Activated naive CD4-positive, alpha-beta T cell treated with anti-CD3 and anti-CD28 coated beads, Interleukin-2, amount 50 U/mL, for 24 hours (primary cell): Measurements from ENCODE around the gene HOOK2.
A peak's percentile ranks its signal among the peaks of the same experiment; 100 is the strongest.

Source experiments
- H3K27ac Mint-ChIP-seq: one replicate; pipeline ENCODE4 v1.8.0; 2021; ENCODE audit warnings: mild to moderate bottlenecking, mixed read lengths
- H3K27me3 Mint-ChIP-seq: one replicate; pipeline ENCODE4 v1.8.0; 2021; ENCODE audit warnings: mixed read lengths
- H3K36me3 Mint-ChIP-seq: one replicate; pipeline ENCODE4 v1.8.0; 2021; ENCODE audit warnings: mixed read lengths
- H3K4me1 Mint-ChIP-seq: one replicate; pipeline ENCODE4 v1.8.0; 2021; ENCODE audit warnings: mixed read lengths
- H3K4me3 Mint-ChIP-seq: one replicate; pipeline ENCODE4 v1.8.0; 2021; ENCODE audit warnings: mild to moderate bottlenecking, mixed read lengths
- H3K9me3 Mint-ChIP-seq: one replicate; pipeline ENCODE4 v1.8.0; 2021; ENCODE audit warnings: mixed read lengths

Gene HOOK2

DNA sequence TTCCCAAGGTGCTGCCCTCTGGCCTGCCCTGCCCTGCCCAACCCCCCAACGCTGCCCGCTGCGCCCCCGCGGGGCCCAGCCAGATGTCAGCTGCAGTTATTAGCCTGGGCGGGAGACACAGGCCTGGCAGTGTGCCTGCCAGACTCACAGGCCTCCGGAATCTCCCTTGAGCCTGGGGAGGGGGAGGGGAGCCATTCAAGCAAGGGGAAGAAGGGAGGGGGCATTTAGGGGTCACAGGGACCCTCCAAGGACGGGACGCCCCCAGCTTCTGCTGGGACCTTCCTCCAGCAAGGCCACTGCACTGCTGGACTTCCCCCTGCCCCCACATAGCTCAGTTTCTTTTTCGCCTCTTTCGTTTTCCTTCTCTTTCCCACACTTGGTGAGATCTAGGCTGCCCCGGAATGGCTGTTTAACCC is 13.3 kb upstream of the HOOK2 start:
- Mint-ChIP-seq H3K27ac (peak overlapping the region; percentile 83), H3K36me3 (peaks cover 2% of the 10 kb centered on the region), H3K4me1 (peaks cover 17% of the 10 kb centered on the region), H3K27me3 (no peaks in the 10 kb centered on the region), H3K9me3 (no peaks in the 10 kb centered on the region), H3K4me3 (peak overlapping the region; percentile 74)

DNA sequence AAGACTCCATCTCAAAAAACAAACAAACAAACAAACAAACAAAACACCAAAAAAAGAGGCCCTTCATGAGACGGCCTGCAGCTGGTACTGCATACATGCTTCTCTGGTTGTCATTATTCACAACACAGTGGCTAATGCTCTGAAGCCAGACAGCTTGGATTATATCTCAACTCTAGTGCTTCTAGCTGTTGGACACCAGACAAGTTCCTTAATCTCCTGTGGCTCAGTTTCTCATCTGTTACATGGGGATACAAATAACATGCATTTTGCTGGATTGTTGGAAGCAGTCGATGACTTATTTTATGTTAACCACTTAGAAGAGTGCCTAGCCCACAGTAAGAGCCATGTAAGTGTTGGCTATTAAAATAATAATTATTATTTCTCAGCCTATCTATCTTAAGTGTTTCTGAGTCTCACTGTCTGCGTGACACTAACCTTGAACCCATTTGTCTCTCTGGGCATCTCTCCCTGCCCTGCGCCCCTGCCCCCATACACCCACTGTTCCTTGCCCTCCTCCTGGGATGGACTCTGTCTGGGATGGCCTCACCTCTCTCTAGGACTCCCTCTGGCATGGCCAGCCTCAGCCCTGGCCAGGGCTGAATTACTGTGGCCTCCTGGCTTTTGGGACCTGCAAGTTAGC is 12.8 kb upstream of the HOOK2 start:
- Mint-ChIP-seq H3K4me1 (peaks cover 21% of the 10 kb centered on the region), H3K27ac (peak overlapping the region; percentile 30), H3K4me3 (no peak overlapping the region), H3K36me3 (no peaks in the 10 kb centered on the region), H3K9me3 (no peaks in the 10 kb centered on the region), H3K27me3 (no peaks in the 10 kb centered on the region)

DNA sequence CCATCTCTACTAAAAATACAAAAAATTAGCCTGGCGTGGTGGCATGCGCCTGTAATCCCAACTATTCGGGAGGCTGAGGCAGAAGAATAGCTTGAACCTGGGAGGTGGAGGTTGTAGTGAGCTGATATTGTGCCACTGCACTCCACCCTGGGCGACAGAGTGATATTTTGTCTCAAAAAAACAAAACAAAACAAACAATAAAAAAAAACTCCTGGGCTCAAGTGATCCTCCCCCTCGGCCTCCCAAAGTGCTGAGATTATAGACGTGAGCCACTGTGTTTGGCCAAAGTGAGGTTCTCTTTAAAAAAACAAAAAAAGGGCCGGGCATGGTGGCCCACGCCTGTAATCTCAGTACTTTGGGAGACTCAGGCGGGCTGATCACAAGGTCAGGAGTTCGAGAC is 12.1 kb upstream of the HOOK2 start:
- Mint-ChIP-seq H3K4me3 (no peak overlapping the region), H3K36me3 (no peaks in the 10 kb centered on the region), H3K9me3 (no peaks in the 10 kb centered on the region), H3K27ac (no peak overlapping the region), H3K27me3 (no peaks in the 10 kb centered on the region), H3K4me1 (peaks cover 21% of the 10 kb centered on the region)

DNA sequence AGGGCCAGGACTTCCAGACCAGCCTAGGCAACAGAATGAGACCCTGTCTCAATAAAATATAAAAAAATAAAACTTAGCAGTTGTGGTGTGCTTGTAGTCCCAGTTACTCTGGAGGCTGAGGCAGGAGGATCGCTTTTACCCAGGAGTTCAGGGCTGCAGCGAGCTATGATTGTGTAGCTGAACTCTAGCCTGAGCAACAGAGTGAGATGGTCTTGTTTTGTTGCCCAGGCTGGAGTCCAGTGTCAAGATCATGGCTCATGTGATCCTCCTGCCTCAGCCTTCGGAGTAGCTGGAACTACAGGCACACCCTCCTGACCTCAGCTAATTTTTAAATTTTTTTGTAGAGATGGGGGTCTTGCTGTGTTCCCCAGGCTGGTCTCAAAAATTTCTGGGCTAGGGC is 11.6 kb upstream of the HOOK2 start:
- peaks cover 25% of the 10 kb centered on the region for H3K4me1 Mint-ChIP-seq
- no peaks in the 10 kb centered on the region for H3K9me3 Mint-ChIP-seq
- no peaks in the 10 kb centered on the region for H3K36me3 Mint-ChIP-seq
- no peak overlapping the region for H3K4me3 Mint-ChIP-seq
- no peaks in the 10 kb centered on the region for H3K27me3 Mint-ChIP-seq
- no peak overlapping the region for H3K27ac Mint-ChIP-seq

DNA sequence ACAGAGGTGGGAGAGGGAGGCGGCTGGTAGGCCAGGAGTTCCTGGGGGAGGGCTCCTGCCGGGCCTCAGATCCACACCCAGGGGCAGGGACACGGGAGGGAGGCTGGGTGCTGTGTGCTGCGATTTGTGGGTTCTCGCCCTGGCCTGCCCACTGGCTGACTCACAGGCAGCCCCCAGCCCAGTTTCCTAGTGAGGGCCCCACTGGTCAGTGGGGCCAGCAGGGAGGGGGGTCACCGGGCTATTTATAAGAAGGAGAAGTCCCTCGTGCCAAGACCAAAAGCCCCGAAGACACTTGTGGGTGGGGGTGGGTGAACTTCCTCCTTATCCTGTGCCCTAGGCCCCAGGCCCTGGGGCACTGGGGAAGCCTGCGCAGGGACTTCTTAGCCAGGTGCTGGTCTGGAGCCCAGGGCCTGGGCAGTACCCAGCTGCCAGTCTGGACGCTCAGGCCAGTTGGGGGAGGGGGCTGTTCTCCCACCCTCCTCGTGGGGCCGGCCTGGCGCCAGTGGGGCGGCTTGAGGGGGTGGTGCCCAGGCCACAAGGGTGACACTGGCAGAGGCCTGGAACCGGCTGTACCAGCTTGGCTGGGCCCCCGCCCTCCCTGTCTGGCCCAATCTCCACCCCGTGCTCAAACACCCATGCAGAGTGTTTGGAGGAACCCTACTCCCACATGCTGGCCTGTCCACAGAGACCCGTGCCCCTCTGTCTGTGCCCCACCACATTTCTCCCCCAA is 11.0 kb upstream of the HOOK2 start:
- no peak overlapping the region for H3K4me3 Mint-ChIP-seq
- no peaks in the 10 kb centered on the region for H3K9me3 Mint-ChIP-seq
- no peaks in the 10 kb centered on the region for H3K27me3 Mint-ChIP-seq
- peak overlapping the region; percentile 24 for H3K27ac Mint-ChIP-seq
- H3K36me3 Mint-ChIP-seq = no peaks in the 10 kb centered on the region
- peaks cover 31% of the 10 kb centered on the region for H3K4me1 Mint-ChIP-seq

DNA sequence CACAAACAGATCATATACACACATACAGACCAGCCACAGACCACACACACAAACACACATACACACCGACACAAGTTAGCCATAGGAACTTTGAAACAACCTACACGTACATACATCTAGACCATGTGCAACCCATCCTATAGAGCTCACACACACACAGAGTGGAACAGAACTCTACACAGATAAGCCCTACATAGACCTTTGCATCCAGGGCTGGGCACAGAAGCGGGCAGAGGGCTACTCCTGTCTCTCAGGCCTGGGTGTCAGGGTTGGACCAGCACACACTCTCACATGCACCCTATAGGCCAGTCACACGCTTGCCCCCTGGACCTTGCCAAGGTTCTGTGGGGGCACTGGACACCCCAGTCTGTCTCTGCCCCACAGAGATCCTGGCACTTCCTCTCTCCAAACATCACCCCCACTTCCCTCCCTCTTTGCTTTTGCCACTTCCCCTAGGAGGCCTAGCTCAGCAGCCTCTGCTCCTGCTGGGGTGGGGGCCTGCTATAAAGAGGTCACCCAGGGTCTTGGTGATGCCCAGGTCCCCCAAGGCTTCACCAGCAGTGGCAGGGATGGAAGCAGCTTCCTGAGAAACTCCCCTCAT is 10.2 kb upstream of the HOOK2 start:
- Mint-ChIP-seq H3K4me3 (no peak overlapping the region), H3K27me3 (no peaks in the 10 kb centered on the region), H3K4me1 (peaks cover 26% of the 10 kb centered on the region), H3K36me3 (no peaks in the 10 kb centered on the region), H3K27ac (no peak overlapping the region), H3K9me3 (no peaks in the 10 kb centered on the region)

DNA sequence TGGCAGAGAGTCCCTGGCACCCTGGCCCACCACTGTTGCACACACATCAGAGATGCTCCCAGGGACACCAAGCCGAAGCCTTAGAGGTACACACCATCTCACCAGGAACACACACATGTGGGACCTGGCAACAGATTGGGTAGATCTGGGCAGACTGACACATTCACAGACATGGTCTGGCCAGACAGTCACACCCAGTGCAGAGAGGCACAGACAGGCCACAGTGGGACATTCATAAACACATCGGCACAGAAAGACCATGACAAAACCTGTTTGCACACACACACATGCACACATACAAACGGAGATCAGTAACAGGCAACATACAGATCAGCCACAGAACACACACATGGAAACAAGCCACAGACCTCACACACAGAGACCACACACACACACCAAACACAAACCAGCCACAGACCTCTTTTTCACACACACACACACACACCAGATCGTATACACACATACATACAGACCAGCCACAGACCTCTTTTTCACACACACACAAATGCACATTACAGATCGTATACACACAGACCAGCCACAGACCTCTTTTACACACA is 9.6 kb upstream of the HOOK2 start:
- Mint-ChIP-seq H3K27ac (no peak overlapping the region), H3K27me3 (no peaks in the 10 kb centered on the region), H3K36me3 (no peaks in the 10 kb centered on the region), H3K4me3 (no peak overlapping the region), H3K4me1 (peaks cover 21% of the 10 kb centered on the region), H3K9me3 (no peaks in the 10 kb centered on the region)

DNA sequence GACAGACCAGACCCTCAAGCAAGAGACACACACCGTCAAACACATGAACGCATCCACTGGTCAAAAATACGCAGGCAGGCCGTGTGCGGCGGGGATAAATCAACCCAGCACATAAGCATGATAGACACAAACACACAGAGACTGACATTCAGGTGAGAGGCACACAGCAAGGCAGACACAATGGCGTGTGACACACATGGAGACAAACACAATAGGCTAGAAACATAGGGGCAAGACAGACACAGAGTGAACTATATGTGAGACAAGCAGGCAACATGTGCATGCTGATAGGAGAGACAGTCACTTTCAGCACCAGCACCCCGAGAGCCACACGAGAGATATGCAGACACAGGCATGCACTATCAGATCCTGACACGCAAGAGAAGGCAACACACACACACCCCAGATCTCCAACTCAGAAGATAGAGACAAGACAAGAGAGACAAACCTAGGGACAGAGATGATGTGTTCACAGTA is 9.1 kb upstream of the HOOK2 start:
- Mint-ChIP-seq H3K27me3 (no peaks in the 10 kb centered on the region), H3K9me3 (no peaks in the 10 kb centered on the region)

DNA sequence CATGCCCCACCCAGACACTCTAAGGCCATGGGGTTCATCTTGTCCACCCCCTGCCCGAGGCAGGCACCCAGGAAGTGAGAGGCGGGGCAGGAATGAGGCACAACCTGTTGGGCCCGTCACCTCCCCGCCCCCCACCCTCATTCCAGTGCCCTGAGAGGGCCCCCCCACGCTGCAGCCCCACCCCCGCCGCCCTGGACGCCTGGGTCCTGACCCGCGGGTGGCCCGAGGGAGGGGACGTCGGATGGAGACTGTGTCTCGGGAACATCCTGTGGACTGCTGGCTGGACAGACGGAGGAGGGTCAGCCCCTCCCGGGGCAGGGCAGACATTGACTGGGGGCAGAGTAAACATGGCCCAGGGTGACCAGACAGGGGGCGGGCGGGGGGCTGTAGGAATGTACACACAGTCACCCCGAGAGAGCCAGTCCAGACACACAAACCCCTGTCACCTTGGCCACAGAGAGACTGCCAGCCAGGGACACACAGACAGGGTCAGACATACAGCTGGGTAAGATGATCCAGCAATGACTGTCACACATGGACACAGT is 8.6 kb upstream of the HOOK2 start:
- Mint-ChIP-seq H3K36me3 (no peaks in the 10 kb centered on the region), H3K27me3 (no peaks in the 10 kb centered on the region), H3K4me3 (peak overlapping the region; percentile 64), H3K9me3 (no peaks in the 10 kb centered on the region), H3K4me1 (peaks cover 23% of the 10 kb centered on the region), H3K27ac (peak overlapping the region; percentile 69)

More for the DNA sequence above, 9.1 kb upstream of the HOOK2 start:
- Mint-ChIP-seq H3K4me1 (peaks cover 23% of the 10 kb centered on the region), H3K36me3 (no peaks in the 10 kb centered on the region), H3K27ac (no peak overlapping the region), H3K4me3 (no peak overlapping the region)

DNA sequence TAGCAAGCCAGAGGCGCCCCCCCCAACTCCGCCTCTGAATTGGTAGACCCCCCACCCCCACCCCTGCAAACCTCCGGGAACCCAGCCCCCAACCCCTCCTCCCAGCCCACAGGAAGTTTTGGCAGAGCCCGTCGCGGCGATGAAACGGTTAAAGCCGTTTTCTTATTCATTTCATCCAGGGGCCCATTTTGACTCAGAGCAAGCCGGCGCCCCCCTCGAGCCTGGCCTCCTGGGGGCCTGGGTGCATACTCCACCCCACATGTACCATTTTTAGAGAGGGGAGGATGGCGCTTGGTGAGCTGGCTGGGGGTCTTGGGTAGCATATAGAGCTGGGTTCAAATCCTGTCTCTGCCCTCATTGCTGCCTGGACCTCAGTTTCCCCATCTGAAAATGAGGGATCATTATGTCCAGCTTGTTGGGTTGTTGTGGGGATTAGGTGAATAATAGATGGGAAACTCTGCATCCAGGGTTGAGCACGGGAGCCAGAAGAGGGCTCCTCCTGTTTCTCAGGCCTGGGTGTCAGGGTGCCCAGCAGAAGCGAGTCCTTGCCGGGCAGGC is 8.0 kb upstream of the HOOK2 start:
- Mint-ChIP-seq H3K4me1 (peaks cover 25% of the 10 kb centered on the region), H3K4me3 (peak overlapping the region; percentile 64), H3K27ac (peak overlapping the region; percentile 69), H3K9me3 (no peaks in the 10 kb centered on the region), H3K36me3 (no peaks in the 10 kb centered on the region), H3K27me3 (no peaks in the 10 kb centered on the region)

DNA sequence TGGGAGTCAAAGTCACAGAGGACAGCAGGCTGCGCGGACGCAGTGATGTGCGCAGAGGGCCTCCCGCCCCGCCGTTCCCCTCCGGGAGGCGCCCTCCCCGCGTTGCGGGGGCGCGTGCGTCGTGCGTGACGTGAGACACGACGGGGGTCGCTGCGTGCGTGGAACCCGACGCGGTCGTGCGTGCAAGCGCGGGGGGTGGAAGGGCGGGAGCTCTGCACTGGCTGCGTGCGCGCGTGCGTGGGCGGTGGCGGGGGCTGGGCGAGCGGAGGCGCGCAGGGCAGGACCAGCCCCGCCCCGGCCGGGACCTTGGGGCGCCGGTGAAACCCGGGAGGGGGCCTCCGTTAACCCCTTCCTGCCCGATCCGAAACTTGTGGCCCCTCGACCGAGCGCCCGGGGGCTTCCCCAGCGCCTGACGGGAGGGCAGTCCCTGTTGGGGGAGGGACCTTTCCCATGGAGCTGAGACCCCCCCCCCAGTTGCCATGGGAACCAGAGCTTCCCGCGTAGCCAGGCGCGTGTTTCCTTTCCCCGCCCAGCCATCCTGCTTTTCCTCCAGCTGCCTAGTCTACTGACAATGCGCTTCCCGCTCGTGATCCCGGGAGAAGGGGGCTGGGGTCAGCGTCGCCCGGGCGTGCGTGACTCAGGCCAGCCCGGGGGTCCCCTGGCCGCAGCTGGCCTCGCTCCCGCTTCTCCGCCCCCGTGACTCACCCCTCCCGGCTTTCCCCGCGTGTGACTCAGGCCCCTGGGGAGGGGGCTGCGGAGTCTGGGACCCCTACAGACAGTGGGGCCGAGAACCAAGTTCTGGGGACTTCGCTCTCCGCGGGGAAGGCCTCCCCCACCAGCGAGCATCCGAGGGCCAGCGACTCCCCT is 7.3 kb upstream of the HOOK2 start:
- Mint-ChIP-seq H3K4me3 (peak overlapping the region; percentile 87), H3K27ac (peak overlapping the region; percentile 97), H3K36me3 (no peaks in the 10 kb centered on the region), H3K4me1 (peaks cover 30% of the 10 kb centered on the region), H3K27me3 (no peaks in the 10 kb centered on the region), H3K9me3 (no peaks in the 10 kb centered on the region)

DNA sequence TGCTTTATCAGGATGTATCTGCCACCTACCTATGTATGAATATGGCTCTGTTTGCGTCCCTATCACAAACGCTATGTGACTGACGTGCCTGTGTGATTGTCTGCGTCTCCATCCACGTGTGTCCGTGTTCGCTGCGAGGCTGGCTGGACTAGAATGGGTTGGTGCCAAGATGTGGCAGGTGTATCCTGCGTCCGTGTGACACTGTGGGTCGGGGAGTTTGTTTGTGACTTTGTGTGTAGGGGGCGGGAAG is 6.7 kb upstream of the HOOK2 start:
- Mint-ChIP-seq H3K36me3 (no peaks in the 10 kb centered on the region), H3K4me1 (peaks cover 34% of the 10 kb centered on the region), H3K27ac (peak overlapping the region; percentile 97), H3K27me3 (no peaks in the 10 kb centered on the region), H3K4me3 (peak overlapping the region; percentile 87), H3K9me3 (no peaks in the 10 kb centered on the region)

DNA sequence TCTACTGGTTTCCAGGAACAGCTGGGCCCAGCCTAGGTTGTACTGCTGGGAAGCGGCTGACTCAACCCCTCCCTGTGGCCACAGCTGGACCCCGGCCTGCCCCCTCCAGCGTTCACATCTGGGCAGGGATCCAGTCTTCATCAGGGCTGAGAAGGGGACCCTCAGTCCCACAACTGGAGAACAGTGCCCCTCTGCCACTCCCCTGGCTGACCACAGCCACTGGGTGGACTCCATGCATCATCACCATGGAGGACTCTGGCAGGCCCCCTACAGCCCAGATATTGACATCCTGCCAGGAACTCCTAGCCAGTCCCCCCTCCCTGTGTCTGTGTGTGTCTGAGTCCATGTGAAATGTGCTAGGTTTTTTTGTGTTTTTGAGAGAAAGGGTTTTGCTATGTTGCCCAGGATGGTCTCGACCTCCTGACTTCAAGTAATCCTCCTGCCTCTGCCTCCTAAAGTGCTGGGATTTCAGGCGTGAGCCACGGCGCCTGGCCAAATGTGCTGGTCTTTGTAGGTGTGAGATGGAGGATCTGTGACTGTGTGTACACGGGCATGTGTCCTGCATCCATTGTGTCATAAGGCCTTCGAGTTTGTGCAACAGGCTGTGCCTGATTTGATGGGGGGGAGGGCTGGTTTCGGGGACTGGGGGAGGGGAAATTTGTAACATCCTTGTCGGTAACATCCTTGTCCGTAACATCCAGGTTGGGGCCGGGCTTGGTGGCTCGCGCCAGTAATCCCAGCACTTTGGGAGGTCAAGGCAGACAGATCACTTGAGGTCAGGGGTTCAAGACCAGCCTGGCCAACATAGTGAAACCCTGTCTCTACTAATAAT is 4.0 kb upstream of the HOOK2 start:
- peaks cover 34% of the 10 kb centered on the region for H3K4me1 Mint-ChIP-seq
- no peaks in the 10 kb centered on the region for H3K9me3 Mint-ChIP-seq
- H3K4me3 Mint-ChIP-seq = peak overlapping the region; percentile 21
- H3K27me3 Mint-ChIP-seq = no peaks in the 10 kb centered on the region
- no peaks in the 10 kb centered on the region for H3K36me3 Mint-ChIP-seq
- peak overlapping the region; percentile 46 for H3K27ac Mint-ChIP-seq

DNA sequence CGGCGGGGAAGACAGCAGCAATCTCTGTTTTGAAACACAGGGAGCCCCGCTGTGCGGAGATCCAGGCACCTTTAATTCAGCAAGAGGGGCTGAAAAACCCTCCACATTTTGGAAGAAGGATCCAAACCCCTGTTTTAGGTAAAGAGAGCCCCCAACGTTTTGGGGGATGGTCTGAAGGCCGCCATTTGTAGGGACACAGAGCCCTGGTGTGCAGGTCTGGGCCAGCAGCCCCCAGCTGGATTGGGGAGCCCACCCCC is 3.5 kb upstream of the HOOK2 start:
- no peak overlapping the region for H3K27ac Mint-ChIP-seq
- H3K4me3 Mint-ChIP-seq = peak overlapping the region; percentile 83
- H3K27me3 Mint-ChIP-seq = no peaks in the 10 kb centered on the region
- H3K36me3 Mint-ChIP-seq = no peaks in the 10 kb centered on the region
- H3K9me3 Mint-ChIP-seq = no peaks in the 10 kb centered on the region
- H3K4me1 Mint-ChIP-seq = peaks cover 35% of the 10 kb centered on the region
